ENCODE measurements around the gene TUBGCP6. TPM values are rescaled to one million over a fixed set of nuclear protein-coding genes. Genes with fewer than 3 reads are reported as not detected.
A peak's percentile ranks its signal among the peaks of the same experiment; 100 is the strongest.

The TUBGCP6 gene
- total and polyA plus RNA-seq, 10 of the 15 experiments (the other 5 are each of a cell fraction or from before 2014, with no cell fraction given), result 0.74 to 41.4 (median 19.4) TPM

DNA sequence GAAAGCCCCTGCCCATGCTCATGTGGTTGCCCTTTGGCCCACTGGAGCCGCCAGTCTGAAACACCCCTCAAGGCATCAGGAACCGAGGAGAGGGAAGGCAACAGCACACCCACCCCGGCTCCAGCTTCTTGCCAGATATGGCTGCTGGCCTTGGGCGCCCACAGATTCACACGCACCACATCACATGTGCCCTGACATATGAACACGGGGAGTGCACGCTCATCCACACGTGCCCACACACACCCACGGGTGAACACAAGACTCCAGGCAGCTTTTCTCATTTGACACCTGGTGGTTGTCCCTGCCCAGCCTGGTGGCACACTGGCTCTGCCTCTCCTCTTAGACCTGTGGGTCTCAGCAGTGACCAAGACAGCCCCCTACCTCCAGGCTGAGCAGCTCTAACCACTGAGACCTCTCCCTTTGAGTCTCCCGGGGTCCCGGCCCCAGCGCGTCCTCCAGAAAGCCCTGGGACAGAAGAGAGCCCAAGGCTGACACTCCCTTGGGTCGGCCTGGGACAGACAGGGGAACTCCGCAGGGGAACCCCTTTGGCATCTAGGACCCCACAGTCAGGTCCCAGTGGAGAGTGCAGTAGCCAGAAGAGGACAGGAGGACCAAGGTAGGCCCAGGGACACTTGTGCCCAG is 19.4 kb upstream of the TUBGCP6 start:
- in situ Hi-C loops (cut with MboI) (no loop called here), intact Hi-C loops (cut with micrococcal nuclease; ENCODE audit: unreplicated experiment) (no loop called here)
- CTCF ChIA-PET, result interaction anchor here (0.6 kb wide), 1 partner anchor 78 kb away, joined by 3 read pairs; no protein-coding TSS in a partner anchor
- no peak overlapping the region for H3K9ac ChIP-seq (ENCODE audit: control insufficient read depth, insufficient read depth, low read length)
- 33% methylated on average over 14 of the region's 15 CpGs for WGBS (ENCODE audit: insufficient coverage, insufficient replicate concordance, low lambda C conversion rate, missing lambda C conversion rate)
- H3K9me3 ChIP-seq (replicated peaks; ENCODE audit: control insufficient read depth, insufficient read depth, low read length), result no peaks in the 10 kb centered on the region
- FAIRE-seq (no peak), DNase-seq (ENCODE audit: low read depth, low spot score) (no peak), ATAC-seq (no peak)
- no peaks in the 10 kb centered on the region for H3K36me3 ChIP-seq (ENCODE audit: control insufficient read depth in 2 of 2, insufficient read depth in 2 of 2, low read length in 1 of 2)
- RAD21 ChIA-PET (ENCODE audit: unreplicated experiment), result no interaction called here
- peaks cover 8% of the 10 kb centered on the region for H3K79me2 ChIP-seq (ENCODE audit: control insufficient read depth, insufficient read depth, low read length)
- H3K4me2 ChIP-seq (ENCODE audit: control insufficient read depth, insufficient read depth), result no peak overlapping the region
- TF ChIP-seq, protein P1, sequence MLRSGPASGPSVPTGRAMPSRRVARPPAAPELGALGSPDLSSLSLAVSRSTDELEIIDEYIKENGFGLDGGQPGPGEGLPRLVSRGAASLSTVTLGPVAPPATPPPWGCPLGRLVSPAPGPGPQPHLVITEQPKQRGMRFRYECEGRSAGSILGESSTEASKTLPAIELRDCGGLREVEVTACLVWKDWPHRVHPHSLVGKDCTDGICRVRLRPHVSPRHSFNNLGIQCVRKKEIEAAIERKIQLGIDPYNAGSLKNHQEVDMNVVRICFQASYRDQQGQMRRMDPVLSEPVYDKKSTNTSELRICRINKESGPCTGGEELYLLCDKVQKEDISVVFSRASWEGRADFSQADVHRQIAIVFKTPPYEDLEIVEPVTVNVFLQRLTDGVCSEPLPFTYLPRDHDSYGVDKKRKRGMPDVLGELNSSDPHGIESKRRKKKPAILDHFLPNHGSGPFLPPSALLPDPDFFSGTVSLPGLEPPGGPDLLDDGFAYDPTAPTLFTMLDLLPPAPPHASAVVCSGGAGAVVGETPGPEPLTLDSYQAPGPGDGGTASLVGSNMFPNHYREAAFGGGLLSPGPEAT (IDR thresholded peaks at IDR 0.05; ENCODE audit: low read depth), result no peak
- TF ChIP-seq RUNX3 (IDR thresholded peaks at IDR 0.05; ENCODE audit: low read length) (no peak), SUPT20H (IDR thresholded peaks at IDR 0.05; ENCODE audit: borderline replicate concordance, control insufficient read depth, low read depth, low read length) (no peak), BHLHE40 (IDR thresholded peaks at IDR 0.05; ENCODE audit: borderline replicate concordance in 1 of 2, low read depth in 2 of 2, low read length in 1 of 2) (peak in 1 of 2 experiments; percentile 43; a peak in 2 of 4 replicates), NRF1 (conservative IDR thresholded peaks at IDR 0.05; ENCODE audit: low read depth, low read length) (no peak)
- SMC1A ChIA-PET (ENCODE audit: uncharacterized antibody, unreplicated experiment), result no interaction called here
- H3K4me1 ChIP-seq (ENCODE audit: control insufficient read depth, insufficient read depth, low read length), result peaks cover 14% of the 10 kb centered on the region
- no peak overlapping the region for H2AFZ ChIP-seq (ENCODE audit: control insufficient read depth, low read depth, low read length)
- no peaks in the 10 kb centered on the region for H3K27me3 ChIP-seq (replicated peaks in 1 of 2; ENCODE audit: control insufficient read depth in 2 of 2, insufficient read depth in 2 of 2, low read length in 1 of 2)
- no peaks in the 10 kb centered on the region for H4K20me1 ChIP-seq (ENCODE audit: control insufficient read depth, insufficient read depth)
- H3K27ac ChIP-seq (ENCODE audit: control insufficient read depth, insufficient read depth), result no peak overlapping the region
- no peak overlapping the region for H3K4me3 ChIP-seq
- BruUV-seq (replicated peaks), result no TSS peak
- POLR2A ChIA-PET, result no interaction called here
